PFSK-1 (cell line): ENCODE results near the gene GPR82.

Experiments
- POLR2AphosphoS5 ChIP-seq: IDR thresholded peaks from 2 replicates; pipeline ENCODE4 v1.6.1; 2012; ENCODE audit warnings: low read depth, mild to moderate bottlenecking, control low read depth, low read length, moderate library complexity
- TAF1 ChIP-seq: IDR thresholded peaks from 2 replicates; pipeline ENCODE4 v1.6.1; 2012; ENCODE audit warnings: low read length, control low read depth, borderline replicate concordance; ENCODE audit not compliant: insufficient read depth
- TF ChIP-seq, protein P1 (sequence below), 2 experiments: IDR thresholded peaks; 2 replicates each; pipeline versions ENCODE4 v1.6.1 to v1.8.0; 2011 to 2012; ENCODE audit warnings: low read depth in 2 of 2, low read length in 2 of 2, control low read depth in 1 of 2, inconsistent platforms in 1 of 2, mild to moderate bottlenecking in 1 of 2, moderate library complexity in 1 of 2; ENCODE audit not compliant: insufficient read depth in 1 of 2

DNA sequence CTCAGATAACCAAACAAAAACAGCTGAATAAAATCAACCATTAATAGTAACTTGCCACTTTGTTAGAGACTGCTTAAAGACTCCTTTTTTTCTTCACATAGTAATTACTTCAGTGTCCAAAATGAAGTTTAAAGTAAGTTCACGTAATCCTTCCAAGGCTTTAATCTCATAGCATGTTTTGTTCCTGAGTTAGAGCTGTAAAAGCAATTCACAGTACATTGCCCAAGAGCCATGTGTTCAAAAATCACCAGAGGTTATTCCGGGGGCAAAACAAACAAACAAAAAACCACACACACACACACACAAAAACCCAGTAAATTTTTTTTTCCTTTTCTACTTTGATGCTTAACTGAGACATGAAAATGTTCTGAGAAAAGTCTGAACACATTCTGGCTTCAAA lies 6.1 kb downstream of the GPR82 start:
- TF ChIP-seq POLR2AphosphoS5 (no peak), TAF1 (no peak)
- TF ChIP-seq, protein P1, sequence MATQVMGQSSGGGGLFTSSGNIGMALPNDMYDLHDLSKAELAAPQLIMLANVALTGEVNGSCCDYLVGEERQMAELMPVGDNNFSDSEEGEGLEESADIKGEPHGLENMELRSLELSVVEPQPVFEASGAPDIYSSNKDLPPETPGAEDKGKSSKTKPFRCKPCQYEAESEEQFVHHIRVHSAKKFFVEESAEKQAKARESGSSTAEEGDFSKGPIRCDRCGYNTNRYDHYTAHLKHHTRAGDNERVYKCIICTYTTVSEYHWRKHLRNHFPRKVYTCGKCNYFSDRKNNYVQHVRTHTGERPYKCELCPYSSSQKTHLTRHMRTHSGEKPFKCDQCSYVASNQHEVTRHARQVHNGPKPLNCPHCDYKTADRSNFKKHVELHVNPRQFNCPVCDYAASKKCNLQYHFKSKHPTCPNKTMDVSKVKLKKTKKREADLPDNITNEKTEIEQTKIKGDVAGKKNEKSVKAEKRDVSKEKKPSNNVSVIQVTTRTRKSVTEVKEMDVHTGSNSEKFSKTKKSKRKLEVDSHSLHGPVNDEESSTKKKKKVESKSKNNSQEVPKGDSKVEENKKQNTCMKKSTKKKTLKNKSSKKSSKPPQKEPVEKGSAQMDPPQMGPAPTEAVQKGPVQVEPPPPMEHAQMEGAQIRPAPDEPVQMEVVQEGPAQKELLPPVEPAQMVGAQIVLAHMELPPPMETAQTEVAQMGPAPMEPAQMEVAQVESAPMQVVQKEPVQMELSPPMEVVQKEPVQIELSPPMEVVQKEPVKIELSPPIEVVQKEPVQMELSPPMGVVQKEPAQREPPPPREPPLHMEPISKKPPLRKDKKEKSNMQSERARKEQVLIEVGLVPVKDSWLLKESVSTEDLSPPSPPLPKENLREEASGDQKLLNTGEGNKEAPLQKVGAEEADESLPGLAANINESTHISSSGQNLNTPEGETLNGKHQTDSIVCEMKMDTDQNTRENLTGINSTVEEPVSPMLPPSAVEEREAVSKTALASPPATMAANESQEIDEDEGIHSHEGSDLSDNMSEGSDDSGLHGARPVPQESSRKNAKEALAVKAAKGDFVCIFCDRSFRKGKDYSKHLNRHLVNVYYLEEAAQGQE (IDR thresholded peaks at IDR 0.05; ENCODE audit: insufficient read depth in 1 of 2, low read depth in 2 of 2, low read length in 2 of 2), result no peak
